Endothelial cell of umbilical vein (primary cell): ENCODE results near the gene MEAK7. TPM values are rescaled to one million over a fixed set of nuclear protein-coding genes. Genes with fewer than 3 reads are reported as not detected.

Source experiments
- BruUV-seq: library from RNA; stranded (reverse); fragments of 400-500 nt; replicated peaks from 2 replicates; lab custom pipeline; 2021; lab: Mats Ljungman, UMichigan
- CTCF ChIA-PET: fragments of 300-600, 350-600 bp; sonication (Branson Sonifier 250); formaldehyde crosslinking; loops from one replicate; lab custom pipeline; 2021; ENCODE audit warnings: antibody characterized with exemption, inconsistent platforms; lab: Charles Lee
- POLR2A ChIA-PET: fragments of 300-600, 350-600 bp; sonication (Branson Sonifier 250); formaldehyde crosslinking; loops from one replicate; lab custom pipeline; 2021; ENCODE audit warnings: antibody characterized with exemption, inconsistent platforms; lab: Charles Lee
- DNase-seq: peaks from one replicate; pipeline ENCODE4 v3.0.0-alpha.2; 2011; ENCODE audit warnings: low read depth, low spot score
- FAIRE-seq: peaks from 2 replicates; lab custom pipeline; 2011; peaks lifted over from hg19 to GRCh38; lab: Jason Lieb, UNC
- H2AFZ ChIP-seq: 2 replicates; pipeline ENCODE4 v1.6.0; 2012; ENCODE audit warnings: low read depth, low read length, control low read depth, inconsistent platforms
- H3K27ac ChIP-seq: 2 replicates; pipeline ENCODE4 v1.5.1; 2011; ENCODE audit warnings: low read depth, mild to moderate bottlenecking, control low read depth, low read length, moderate library complexity; ENCODE audit not compliant: insufficient read depth
- H3K27me3 ChIP-seq, 2 experiments: 2 replicates each; pipeline versions ENCODE4 v1.6.0 to v1.6.1; 2011; ENCODE audit warnings: low read length in 2 of 2, mixed read lengths in 1 of 2; ENCODE audit not compliant: control insufficient read depth in 2 of 2, insufficient read depth in 2 of 2
- H3K36me3 ChIP-seq, 2 experiments: 2 replicates in 1 of 2; 3 replicates in 1 of 2; pipeline ENCODE4 v1.5.1; 2011; ENCODE audit warnings: low read length in 2 of 2, mild to moderate bottlenecking in 1 of 2, moderate library complexity in 1 of 2; ENCODE audit not compliant: control insufficient read depth in 2 of 2, insufficient read depth in 2 of 2; ENCODE audit errors: extremely low read depth in 1 of 2
- H3K4me1 ChIP-seq: 3 replicates; pipeline ENCODE4 v1.5.1; 2011; ENCODE audit warnings: mild to moderate bottlenecking, low read length; ENCODE audit not compliant: control insufficient read depth, insufficient read depth; ENCODE audit errors: extremely low read depth
- H3K4me2 ChIP-seq: 2 replicates; pipeline ENCODE4 v1.6.1; 2011; ENCODE audit warnings: low read length, control low read depth, mixed read lengths; ENCODE audit not compliant: insufficient read depth
- H3K4me3 ChIP-seq, 3 experiments: fragments of 200-600 bp in 1 of 3; sonication (generic), shearing (Covaris generic) in 1 of 3; replicated peaks in 1 of 3; 2 replicates each; pipeline ENCODE4 v1.5.1; 2011 to 2016; ENCODE audit warnings: control low read depth in 3 of 3, low read length in 3 of 3, mild to moderate bottlenecking in 2 of 3, inconsistent platforms in 1 of 3, low read depth in 1 of 3, moderate library complexity in 1 of 3; ENCODE audit not compliant: insufficient read depth in 1 of 3
- H3K79me2 ChIP-seq: 2 replicates; pipeline ENCODE4 v1.6.0; 2012; ENCODE audit warnings: low read length, inconsistent platforms; ENCODE audit not compliant: control insufficient read depth, insufficient read depth
- H3K9ac ChIP-seq: replicated peaks from 2 replicates; pipeline ENCODE3; 2011; ENCODE audit warnings: low read length, control low read depth; ENCODE audit not compliant: insufficient read depth; ENCODE audit errors: extremely low read depth
- H3K9me1 ChIP-seq: replicated peaks from 3 replicates; pipeline ENCODE4 v1.6.0; 2011; ENCODE audit warnings: mild to moderate bottlenecking, low read length; ENCODE audit not compliant: control insufficient read depth, insufficient read depth; ENCODE audit errors: extremely low read depth
- H3K9me3 ChIP-seq: replicated peaks from 2 replicates; pipeline ENCODE4 v1.5.1; 2012; ENCODE audit warnings: low read length, inconsistent platforms; ENCODE audit not compliant: control insufficient read depth, insufficient read depth
- H4K20me1 ChIP-seq: replicated peaks from 2 replicates; pipeline ENCODE3; 2011; ENCODE audit warnings: mild to moderate bottlenecking, low read length; ENCODE audit not compliant: control insufficient read depth, insufficient read depth; ENCODE audit errors: extremely low read depth
- EZH2 ChIP-seq: IDR thresholded peaks from 2 replicates; pipeline ENCODE4 v1.6.1; 2012; ENCODE audit warnings: borderline replicate concordance, low read depth, mild to moderate bottlenecking, moderate library complexity, low read length, inconsistent platforms; ENCODE audit not compliant: severe bottlenecking
- FOS ChIP-seq: IDR thresholded peaks from 2 replicates; pipeline ENCODE4 v1.6.1; 2011; ENCODE audit warnings: mild to moderate bottlenecking, low read length, moderate library complexity, borderline replicate concordance; ENCODE audit not compliant: insufficient read depth
- GATA2 ChIP-seq: IDR thresholded peaks from 2 replicates; pipeline ENCODE4 v1.7.0; 2011; ENCODE audit warnings: low read depth, mild to moderate bottlenecking, moderate library complexity, mixed read lengths, low read length; ENCODE audit not compliant: insufficient read length, insufficient read depth
- JUN ChIP-seq: IDR thresholded peaks from 2 replicates; pipeline ENCODE4 v1.6.1; 2011; ENCODE audit warnings: borderline replicate concordance, low read depth; ENCODE audit not compliant: insufficient read length, insufficient read depth
- POLR2A ChIP-seq: IDR thresholded peaks from 2 replicates; pipeline ENCODE4 v1.6.1; 2012; ENCODE audit warnings: low read depth, mild to moderate bottlenecking, control low read depth, low read length
- dilution Hi-C: fragments of 300-500 bp; cut with MboI; formaldehyde crosslinking; loops from one replicate; pipeline ENCODE4 v1.15.0; 2019; ENCODE audit warnings: low sequenced_read_pairs; ENCODE audit not compliant: extremely low pct_ligation_motif_present
- intact Hi-C: fragments of 100-400 bp; cut with micrococcal nuclease; formaldehyde crosslinking; loops from one replicate; pipeline ENCODE4 v1.10.0; 2022
- polyA plus RNA-seq, 4 experiments: library from polyadenylated mRNA; depleted of rRNA in 3 of 4; stranded (reverse) in 3 of 4; unstranded in 1 of 4; fragments of >200 nt; gene quantifications; 2 replicates each; pipeline versions ENCODE4 v1.2.1 to v1.2.3, GENCODE V29; 2011 to 2012; ENCODE audit warnings: missing spikeins in 1 of 4
- total RNA-seq: library from RNA; stranded (reverse); gene quantifications from 2 replicates; pipeline ENCODE4 v1.2.3, GENCODE V29; 2021

MEAK7 gene
- total and polyA plus RNA-seq, 2 donors (not counting 3 experiments of a cell fraction or from before 2014, with no cell fraction given), result 16.2 to 22.7 TPM

GRCh38 chr16:84461413-84462295 is 42.8 kb downstream of the MEAK7 start:
- DNase-seq (no peak), FAIRE-seq (no peak)
- Histone ChIP-seq H3K27ac (no peak overlapping the region), H3K4me3 (no peak overlapping the region), H3K79me2 (no peaks in the 10 kb centered on the region), H3K9ac (no peak overlapping the region), H3K9me3 (no peaks in the 10 kb centered on the region), H3K36me3 (peaks cover 0 to 2% of the 10 kb centered on the region in 2 experiments), H3K4me1 (no peaks in the 10 kb centered on the region), H4K20me1 (no peaks in the 10 kb centered on the region), H3K4me2 (no peak overlapping the region), H3K27me3 (no peaks in the 10 kb centered on the region), H3K9me1 (no peaks in the 10 kb centered on the region), H2AFZ (no peak overlapping the region)
- no peak for TF ChIP-seq POLR2A
- no peak for TF ChIP-seq FOS
- no peak for TF ChIP-seq JUN
- TF ChIP-seq EZH2, result no peak
- no peak for TF ChIP-seq GATA2
- intact Hi-C loops (no loop called here), dilution Hi-C loops (no loop called here)
- no TSS peak for BruUV-seq
- CTCF ChIA-PET, result no interaction called here
- POLR2A ChIA-PET, result no interaction called here

GRCh38 chr16:84461029-84461412 is 43.4 kb downstream of the MEAK7 start:
- no peaks in the 10 kb centered on the region for H3K27me3 ChIP-seq
- no peaks in the 10 kb centered on the region for H3K79me2 ChIP-seq
- intact Hi-C loops (no loop called here), dilution Hi-C loops (no loop called here)
- DNase-seq, result no peak
- FAIRE-seq, result no peak
- H3K4me3 ChIP-seq, result no peak overlapping the region
- H3K4me2 ChIP-seq, result no peak overlapping the region
- no peak for TF ChIP-seq GATA2
- no peak for TF ChIP-seq POLR2A
- H3K9me3 ChIP-seq, result no peaks in the 10 kb centered on the region
- ChIA-PET CTCF (no interaction called here), POLR2A (no interaction called here)
- BruUV-seq, result no TSS peak
- H3K36me3 ChIP-seq, result peaks cover 0 to 2% of the 10 kb centered on the region in 2 experiments
- no peak overlapping the region for H3K27ac ChIP-seq
- no peaks in the 10 kb centered on the region for H4K20me1 ChIP-seq
- no peak overlapping the region for H3K9ac ChIP-seq
- H3K9me1 ChIP-seq, result no peaks in the 10 kb centered on the region
- H2AFZ ChIP-seq, result no peak overlapping the region
- no peaks in the 10 kb centered on the region for H3K4me1 ChIP-seq
